PC-9 (cell line): ENCODE data around the gene MAML3. TPM values are rescaled to one million over a fixed set of nuclear protein-coding genes. Genes with fewer than 3 reads are reported as not detected.

Experiments
- BruUV-seq: library from RNA; stranded (reverse); fragments of 400-500 nt; replicated peaks from 2 replicates; lab custom pipeline; 2021; lab: Mats Ljungman, UMichigan
- CTCF ChIA-PET: fragments of 300-600 bp; sonication (Branson Sonifier 250); formaldehyde crosslinking; loops from one replicate; lab custom pipeline; 2022; ENCODE audit warnings: antibody characterized with exemption; lab: Charles Lee
- POLR2A ChIA-PET: fragments of 300-600 bp; sonication (Branson Sonifier 250); formaldehyde crosslinking; loops from one replicate; lab custom pipeline; 2022; ENCODE audit warnings: antibody characterized with exemption; ENCODE audit not compliant: unreplicated experiment; lab: Charles Lee
- DNase-seq, 2 experiments: peaks; one replicate each; pipeline versions ENCODE4 v3.0.0 to v3.0.0-alpha.2; 2015 to 2022; ENCODE audit warnings: mixed read lengths in 1 of 2
- H2AFZ ChIP-seq: fragments of 200-600 bp; sonication (generic); 2 replicates; pipeline ENCODE4 v1.8.1; 2017; ENCODE audit warnings: antibody characterized with exemption
- H3F3A ChIP-seq: fragments of 200-600 bp; sonication (generic); 2 replicates; pipeline ENCODE4 v1.8.1; 2017; ENCODE audit warnings: antibody characterized with exemption, mild to moderate bottlenecking, low read depth; ENCODE audit not compliant: insufficient read depth
- H3K27ac ChIP-seq: fragments of 200-600 bp; sonication (generic); 2 replicates; pipeline ENCODE4 v1.6.1; 2016; ENCODE audit warnings: mixed run types
- H3K27me3 ChIP-seq: fragments of 200-600 bp; sonication (generic); 2 replicates; pipeline ENCODE4 v1.6.1; 2016; ENCODE audit warnings: low read depth, mixed run types; ENCODE audit not compliant: insufficient read depth
- H3K36me3 ChIP-seq: fragments of 200-600 bp; sonication (generic); 2 replicates; pipeline ENCODE4 v1.6.1; 2016; ENCODE audit warnings: low read depth, mixed run types
- H3K4me1 ChIP-seq: fragments of 200-600 bp; sonication (generic); replicated peaks from 2 replicates; pipeline ENCODE4 v1.6.1; 2016; ENCODE audit warnings: mixed run types; ENCODE audit not compliant: insufficient read depth
- H3K4me2 ChIP-seq: fragments of 200-600 bp; sonication (generic); 2 replicates; pipeline ENCODE4 v1.6.1; 2017; ENCODE audit warnings: mixed run types
- H3K4me3 ChIP-seq: fragments of 200-600 bp; sonication (generic); 2 replicates; pipeline ENCODE4 v1.6.1; 2016; ENCODE audit warnings: mixed run types
- H3K79me2 ChIP-seq: fragments of 200-600 bp; sonication (generic); 2 replicates; pipeline ENCODE4 v1.6.1; 2017; ENCODE audit warnings: low read depth, mixed run types
- H3K9me2 ChIP-seq: fragments of 200-600 bp; sonication (generic); 2 replicates; pipeline ENCODE4 v1.8.1; 2017; ENCODE audit warnings: mild to moderate bottlenecking; ENCODE audit not compliant: insufficient read depth
- H3K9me3 ChIP-seq: fragments of 200-600 bp; sonication (generic); 2 replicates; pipeline ENCODE4 v1.8.1; 2016; ENCODE audit warnings: low read depth; ENCODE audit not compliant: insufficient read depth
- H4K20me1 ChIP-seq: fragments of 200-600 bp; sonication (generic); 2 replicates; pipeline ENCODE4 v1.8.1; 2017; ENCODE audit not compliant: insufficient read depth
- EZH2 ChIP-seq: fragments of 200-600 bp; sonication (generic); IDR thresholded peaks from 2 replicates; pipeline ENCODE4 v1.8.0; 2017; ENCODE audit warnings: antibody characterized with exemption, low read depth
- intact Hi-C: fragments of 100-400 bp; cut with micrococcal nuclease; formaldehyde crosslinking; loops from one replicate; pipeline ENCODE4 v1.10.0; 2022; ENCODE audit not compliant: unreplicated experiment
- total RNA-seq: library from RNA; stranded (reverse); gene quantifications from 2 replicates; pipeline ENCODE4 v1.2.3, GENCODE V29; 2021
- TF ChIP-seq, protein P1 (sequence below): fragments of 200-600 bp; sonication (generic); conservative IDR thresholded peaks from 2 replicates; pipeline ENCODE4 v1.6.1; 2017; ENCODE audit warnings: mixed run types, antibody characterized with exemption, mild to moderate bottlenecking, moderate library complexity

Gene MAML3
- total RNA-seq, 1 experiment from 2014 or later, result 15.2 TPM

DNA sequence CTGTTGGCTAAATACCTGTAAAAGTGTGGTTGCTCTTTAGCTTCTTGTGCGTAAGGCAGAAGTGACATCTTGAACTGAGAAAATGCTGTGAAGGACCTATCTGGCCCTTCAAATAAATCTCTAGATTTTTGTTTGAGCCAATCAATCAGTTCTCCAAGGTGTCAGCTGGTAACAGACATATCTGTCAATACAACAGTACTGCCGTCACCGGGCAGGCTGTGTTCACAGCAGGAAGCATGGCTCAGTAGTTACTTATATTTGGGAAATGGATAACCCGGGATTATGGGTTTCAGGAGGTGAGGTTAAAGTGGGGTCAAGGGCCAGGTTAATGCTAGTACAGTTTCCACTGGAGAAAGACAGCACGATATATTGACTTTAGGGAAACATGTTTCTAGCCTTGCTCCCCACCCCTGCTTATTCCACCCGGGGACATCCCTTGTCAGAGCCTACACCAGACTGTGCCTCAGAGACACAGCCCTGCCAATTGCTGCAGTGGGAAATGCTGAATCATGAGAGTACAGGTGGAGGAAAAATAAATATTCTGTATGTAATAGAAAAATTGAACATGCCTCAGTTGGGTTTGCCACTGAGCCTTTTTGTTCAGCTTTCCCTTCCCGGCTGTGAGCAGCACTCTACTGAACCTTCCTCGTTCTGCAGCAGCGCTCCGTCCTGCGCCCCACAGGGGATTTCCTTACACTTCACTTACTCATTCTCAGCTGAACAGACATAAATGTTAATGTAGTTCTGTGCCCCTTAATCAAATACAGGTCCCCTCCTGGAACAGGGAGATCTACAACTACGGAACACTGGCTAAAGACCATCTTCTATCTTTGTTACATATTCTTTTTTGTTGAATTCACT is 367.3 kb downstream of the MAML3 start:
- H3K9me2 ChIP-seq, result no peaks in the 10 kb centered on the region
- DNase-seq, result no peak
- H2AFZ ChIP-seq, result no peak overlapping the region
- no peaks in the 10 kb centered on the region for H3K36me3 ChIP-seq
- H3K4me3 ChIP-seq, result no peak overlapping the region
- TF ChIP-seq EZH2, result no peak
- TF ChIP-seq, protein P1, sequence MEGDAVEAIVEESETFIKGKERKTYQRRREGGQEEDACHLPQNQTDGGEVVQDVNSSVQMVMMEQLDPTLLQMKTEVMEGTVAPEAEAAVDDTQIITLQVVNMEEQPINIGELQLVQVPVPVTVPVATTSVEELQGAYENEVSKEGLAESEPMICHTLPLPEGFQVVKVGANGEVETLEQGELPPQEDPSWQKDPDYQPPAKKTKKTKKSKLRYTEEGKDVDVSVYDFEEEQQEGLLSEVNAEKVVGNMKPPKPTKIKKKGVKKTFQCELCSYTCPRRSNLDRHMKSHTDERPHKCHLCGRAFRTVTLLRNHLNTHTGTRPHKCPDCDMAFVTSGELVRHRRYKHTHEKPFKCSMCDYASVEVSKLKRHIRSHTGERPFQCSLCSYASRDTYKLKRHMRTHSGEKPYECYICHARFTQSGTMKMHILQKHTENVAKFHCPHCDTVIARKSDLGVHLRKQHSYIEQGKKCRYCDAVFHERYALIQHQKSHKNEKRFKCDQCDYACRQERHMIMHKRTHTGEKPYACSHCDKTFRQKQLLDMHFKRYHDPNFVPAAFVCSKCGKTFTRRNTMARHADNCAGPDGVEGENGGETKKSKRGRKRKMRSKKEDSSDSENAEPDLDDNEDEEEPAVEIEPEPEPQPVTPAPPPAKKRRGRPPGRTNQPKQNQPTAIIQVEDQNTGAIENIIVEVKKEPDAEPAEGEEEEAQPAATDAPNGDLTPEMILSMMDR, result no peak
- ChIA-PET CTCF (no interaction called here), POLR2A (no interaction called here)
- H3K4me1 ChIP-seq, result no peaks in the 10 kb centered on the region
- no peak overlapping the region for H3K27ac ChIP-seq
- intact Hi-C loops, result no loop called here
- no peaks in the 10 kb centered on the region for H3K9me3 ChIP-seq
- no peak overlapping the region for H3K4me2 ChIP-seq
- no peaks in the 10 kb centered on the region for H3K79me2 ChIP-seq
- no TSS peak for BruUV-seq
- no peaks in the 10 kb centered on the region for H3F3A ChIP-seq
- no peaks in the 10 kb centered on the region for H3K27me3 ChIP-seq
- H4K20me1 ChIP-seq, result no peaks in the 10 kb centered on the region

DNA sequence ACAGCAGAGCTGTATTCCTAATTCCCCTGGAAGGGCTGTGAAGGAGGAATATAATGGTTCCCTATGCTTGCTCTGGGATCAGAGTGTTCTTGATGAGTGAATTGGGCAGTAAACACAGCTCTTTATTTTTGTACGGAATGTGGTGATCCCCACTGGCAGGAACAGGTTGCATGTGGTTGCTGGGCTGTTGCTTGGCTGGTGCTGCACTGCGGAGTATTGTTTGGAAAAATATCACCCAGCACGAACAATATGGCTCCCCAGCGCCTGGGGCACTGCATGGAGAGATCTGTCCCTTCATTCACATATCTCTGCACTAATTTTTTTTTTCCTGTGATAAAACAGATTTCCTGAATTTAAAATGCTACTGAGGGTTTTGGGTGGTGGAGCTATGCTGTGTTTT is 368.6 kb downstream of the MAML3 start:
- Histone ChIP-seq H3K79me2 (no peaks in the 10 kb centered on the region), H4K20me1 (no peaks in the 10 kb centered on the region), H3K9me3 (no peaks in the 10 kb centered on the region), H3K27ac (no peak overlapping the region), H3K9me2 (no peaks in the 10 kb centered on the region), H3F3A (no peaks in the 10 kb centered on the region), H3K27me3 (no peaks in the 10 kb centered on the region), H3K36me3 (no peaks in the 10 kb centered on the region), H2AFZ (no peak overlapping the region), H3K4me1 (no peaks in the 10 kb centered on the region), H3K4me2 (no peak overlapping the region), H3K4me3 (no peak overlapping the region)
- no peak for DNase-seq
- intact Hi-C loops, result no loop called here
- no TSS peak for BruUV-seq
- no peak for TF ChIP-seq EZH2
- TF ChIP-seq, protein P1, result no peak
- POLR2A ChIA-PET, result interaction anchor here (0.6 kb wide), 1 partner anchor 11 kb away, joined by 3 read pairs; no protein-coding TSS in a partner anchor
- CTCF ChIA-PET, result no interaction called here

DNA sequence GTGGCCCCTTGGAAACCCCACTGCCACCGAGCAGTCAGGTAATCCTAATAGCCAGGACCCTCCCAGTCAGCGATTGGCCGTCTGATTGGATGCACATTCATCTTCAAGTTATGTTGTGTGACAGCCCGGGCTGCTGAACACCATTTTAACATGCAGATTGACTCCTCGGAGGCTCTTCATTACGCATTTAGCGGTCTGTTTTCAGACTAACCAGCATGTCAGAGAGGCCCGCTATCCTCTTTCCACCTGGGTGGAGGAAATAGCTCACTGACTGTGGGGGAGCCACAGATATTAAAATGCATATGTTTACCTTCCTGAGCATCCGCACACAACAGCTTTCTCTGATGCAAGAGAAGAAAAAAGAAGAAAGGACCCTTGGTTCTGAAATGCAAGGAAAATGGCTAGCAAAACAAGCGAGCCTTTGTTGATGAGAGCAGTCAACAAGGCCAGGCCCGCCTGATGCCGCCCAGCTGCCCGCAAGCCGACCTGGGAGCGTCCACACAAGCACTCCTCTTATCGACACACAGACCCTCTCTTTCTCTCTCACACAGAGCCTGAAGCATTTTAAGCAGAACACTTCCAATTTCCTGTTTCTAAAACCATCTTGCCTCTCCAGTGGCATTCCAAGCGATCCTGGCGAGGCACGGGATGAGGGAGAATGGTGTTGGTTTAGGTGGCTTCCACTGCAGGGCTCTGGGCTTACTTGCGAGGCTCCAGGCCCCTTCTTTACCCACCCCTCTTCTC is 370.1 kb downstream of the MAML3 start:
- no peaks in the 10 kb centered on the region for H3K79me2 ChIP-seq
- no peaks in the 10 kb centered on the region for H3K27me3 ChIP-seq
- TF ChIP-seq, protein P1, result no peak
- no peak for TF ChIP-seq EZH2
- ChIA-PET POLR2A (no interaction called here), CTCF (no interaction called here)
- no peak overlapping the region for H3K4me3 ChIP-seq
- H3K27ac ChIP-seq, result no peak overlapping the region
- H3K9me2 ChIP-seq, result no peaks in the 10 kb centered on the region
- intact Hi-C loops, result no loop called here
- no TSS peak for BruUV-seq
- H2AFZ ChIP-seq, result no peak overlapping the region
- H3K4me2 ChIP-seq, result no peak overlapping the region
- no peaks in the 10 kb centered on the region for H3K36me3 ChIP-seq
- H4K20me1 ChIP-seq, result no peaks in the 10 kb centered on the region
- no peaks in the 10 kb centered on the region for H3K4me1 ChIP-seq
- no peaks in the 10 kb centered on the region for H3F3A ChIP-seq
- H3K9me3 ChIP-seq, result no peaks in the 10 kb centered on the region
- DNase-seq, result no peak
